CD4-positive, alpha-beta T cell treated with Interleukin-2 at 100 ng/mL for 4 hours (primary cell): ENCODE measurements around the gene KCNH4.
A peak's percentile ranks its signal among the peaks of the same experiment; 100 is the strongest.

Experiments used
- DNase-seq: peaks from one replicate; pipeline ENCODE4 v3.0.0-alpha.2; 2020; ENCODE audit warnings: low spot score

Gene KCNH4

DNA sequence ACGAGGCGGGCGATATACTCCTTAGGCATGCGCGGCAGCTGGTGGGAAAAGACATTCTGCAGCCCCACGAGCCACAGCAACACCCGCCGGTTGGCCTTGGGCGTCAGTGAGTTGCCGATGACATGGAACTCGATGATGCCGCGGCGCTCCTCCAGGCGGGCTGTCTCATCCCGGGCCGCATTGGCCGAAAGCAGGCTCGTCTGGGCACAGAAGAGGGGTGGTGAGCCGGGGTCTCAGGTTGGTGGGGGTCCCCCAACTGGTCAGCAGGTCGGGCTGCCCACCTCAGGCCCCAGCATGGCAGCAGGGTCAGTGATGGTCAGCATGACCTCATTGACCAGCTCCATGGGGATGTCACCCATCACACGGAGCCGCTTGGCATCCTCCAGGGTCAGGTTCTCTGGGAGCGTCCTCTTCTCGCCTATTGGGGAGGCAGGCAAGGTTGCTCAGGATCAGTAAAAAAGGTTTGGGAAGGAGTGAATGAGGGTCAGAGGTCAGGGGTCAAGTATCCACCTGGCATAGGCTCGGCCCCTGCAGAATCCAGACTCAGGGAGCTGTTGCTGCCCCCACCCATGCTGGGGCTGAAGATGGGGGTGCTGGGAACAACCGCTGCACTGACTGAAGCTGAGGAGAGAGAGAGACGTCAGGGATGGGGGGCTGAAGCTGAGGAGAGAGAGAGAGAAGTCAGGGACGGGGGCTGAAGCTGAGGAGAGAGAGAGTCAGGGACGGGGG, 63.4 kb downstream of the KCNH4 start:
- DNase-seq = no peak

DNA sequence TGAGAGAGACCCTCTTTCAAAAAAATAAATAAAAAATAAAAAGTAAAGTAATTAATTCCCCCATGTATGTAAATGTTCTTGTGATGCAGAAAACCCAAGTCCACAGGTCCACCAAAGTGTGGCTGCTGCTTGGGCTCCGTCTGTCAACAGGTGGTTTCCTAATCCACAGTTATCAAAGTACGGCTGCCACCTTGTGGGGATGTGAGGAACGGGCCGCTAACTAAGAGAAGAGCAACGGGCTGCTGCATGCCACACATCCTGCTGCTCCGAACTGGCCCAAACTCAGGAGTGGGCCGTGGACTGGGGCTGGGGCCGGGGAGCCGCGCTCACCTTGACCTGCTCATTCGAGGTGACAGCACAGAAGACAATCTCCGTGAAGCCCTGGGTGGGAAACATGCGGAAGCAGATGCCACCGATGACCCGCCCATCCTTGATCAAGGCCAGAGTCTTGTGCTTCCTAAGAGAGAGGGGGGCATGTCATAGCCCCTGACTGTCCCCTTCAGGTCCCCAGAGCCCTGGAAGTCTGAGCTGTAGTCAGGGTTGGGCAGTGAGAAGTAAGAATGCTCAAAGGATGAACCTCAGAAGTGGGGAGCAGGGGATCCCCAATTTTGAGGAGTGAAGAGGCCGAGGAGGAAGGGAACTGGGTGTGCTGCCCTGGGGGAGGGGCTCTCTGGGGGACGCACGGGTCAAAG, 64.1 kb downstream of the KCNH4 start:
- peak; percentile 89 for DNase-seq

GRCh38 chr17:42114118-42114517, 66.8 kb downstream of the KCNH4 start:
- no peak for DNase-seq

- no peak for DNase-seq
Observed at GRCh38 chr17:42113293-42114069, 67.5 kb downstream of the KCNH4 start.

- peak; percentile 86 for DNase-seq
Observed at GRCh38 chr17:42112552-42113176, 68.3 kb downstream of the KCNH4 start, which contains the start of gene DHX58. TSS of gene DHX58 (minus strand) at chr17:42112714. CDS start at chr17:42111892, 822 bp downstream.

DNA sequence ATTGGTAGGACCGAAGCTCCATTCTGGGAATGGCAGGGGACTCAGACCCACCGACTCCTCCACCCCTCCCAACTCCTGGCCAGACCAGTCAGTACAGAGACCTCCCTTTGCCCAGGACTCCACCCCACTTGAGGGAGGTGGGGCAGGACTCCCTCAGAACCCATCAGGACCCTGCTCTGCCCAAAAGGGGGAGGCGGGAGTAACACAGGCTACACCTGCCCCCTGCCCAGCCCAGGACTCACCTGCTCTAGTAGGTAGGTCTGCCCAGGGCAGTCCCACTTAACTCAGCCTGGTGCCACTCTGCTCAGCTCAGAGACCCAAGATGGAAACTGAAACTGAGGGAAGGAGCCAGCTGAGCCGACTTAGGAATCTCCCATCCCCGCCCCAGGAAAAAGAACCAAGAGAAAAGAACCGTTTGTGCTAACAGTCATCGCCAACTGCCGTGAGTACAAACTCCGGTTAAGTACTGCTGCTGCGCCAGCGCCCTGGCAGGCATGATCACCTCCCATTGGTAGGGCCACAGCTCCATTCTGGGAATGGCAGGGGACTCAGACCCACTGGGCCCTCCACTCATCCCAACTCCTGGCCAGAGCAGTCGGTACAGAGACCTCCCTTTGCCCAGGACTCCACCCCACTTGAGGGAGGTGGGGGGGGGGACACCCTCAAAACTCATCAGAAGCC, 68.9 kb downstream of the KCNH4 start:
- peak; percentile 33 for DNase-seq

DNA sequence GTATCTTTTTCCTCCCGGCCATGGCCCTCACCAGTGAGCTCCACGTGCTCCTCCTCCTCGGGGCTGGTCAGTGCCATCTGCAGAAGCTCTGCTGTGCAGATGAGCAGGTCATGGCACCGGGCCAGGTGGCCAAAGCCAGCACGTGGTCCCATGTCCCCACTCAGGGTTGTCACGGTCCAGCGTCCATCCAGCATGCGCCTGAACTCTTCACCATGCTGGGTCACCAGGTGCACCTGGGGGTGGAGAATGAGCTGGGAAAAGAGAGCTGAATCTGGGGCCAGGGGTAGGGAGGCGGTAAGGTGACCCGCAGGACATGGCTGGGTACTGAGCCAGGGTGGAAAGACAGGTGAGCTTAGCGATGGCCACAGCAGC, 69.7 kb downstream of the KCNH4 start:
- no peak for DNase-seq

- no peak for DNase-seq
Observed at GRCh38 chr17:42110301-42111264, 70.4 kb downstream of the KCNH4 start.

DNA sequence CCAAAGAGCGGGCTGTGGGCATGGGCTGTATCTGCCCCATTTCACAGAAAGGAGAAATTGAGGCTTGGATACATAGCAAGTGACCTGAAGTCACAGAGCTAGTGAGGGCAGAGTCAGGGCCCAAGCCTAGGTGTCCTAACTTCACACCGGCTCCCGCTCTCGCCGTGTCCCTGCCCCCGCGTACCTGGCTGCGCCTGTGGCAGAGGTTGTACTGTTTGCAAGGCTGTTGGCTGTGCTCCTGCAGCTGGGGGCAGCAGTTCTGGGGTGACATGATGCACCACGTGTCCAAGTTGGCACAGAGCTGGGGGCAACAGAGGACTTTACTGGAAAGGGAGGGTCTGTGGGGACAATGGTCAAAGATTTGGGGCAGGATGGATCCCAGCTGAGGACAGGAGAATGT, 71.9 kb downstream of the KCNH4 start:
- DNase-seq = no peak

GRCh38 chr17:42107597-42108576, 73.1 kb downstream of the KCNH4 start:
- peak; percentile 88 for DNase-seq

GRCh38 chr17:42107124-42107523, 73.8 kb downstream of the KCNH4 start:
- DNase-seq = no peak
